Glutamatergic neuron (in vitro differentiated cells): Measurements from ENCODE around the gene PI4K2A. TPM values are rescaled to one million over a fixed set of nuclear protein-coding genes. Genes with fewer than 3 reads are reported as not detected.

Experiments used
- DNase-seq: peaks from one replicate; pipeline ENCODE4 v3.0.0; 2022
- H3K27ac Mint-ChIP-seq: one replicate; pipeline ENCODE4 v1.8.0; 2020; ENCODE audit warnings: mild to moderate bottlenecking, mixed read lengths, inconsistent platforms; ENCODE audit not compliant: unreplicated experiment
- H3K27me3 Mint-ChIP-seq: one replicate; pipeline ENCODE4 v1.8.0; 2020; ENCODE audit warnings: mild to moderate bottlenecking, moderate library complexity, mixed read lengths, inconsistent platforms; ENCODE audit not compliant: unreplicated experiment
- H3K36me3 Mint-ChIP-seq: one replicate; pipeline ENCODE4 v1.8.0; 2020; ENCODE audit warnings: mild to moderate bottlenecking, mixed read lengths, inconsistent platforms; ENCODE audit not compliant: unreplicated experiment
- H3K4me1 Mint-ChIP-seq: one replicate; pipeline ENCODE4 v1.8.0; 2020; ENCODE audit warnings: mild to moderate bottlenecking, low read depth, mixed read lengths, inconsistent platforms; ENCODE audit not compliant: unreplicated experiment
- H3K4me3 Mint-ChIP-seq: one replicate; pipeline ENCODE4 v1.8.0; 2020; ENCODE audit warnings: mild to moderate bottlenecking, mixed read lengths, inconsistent platforms; ENCODE audit not compliant: unreplicated experiment
- H3K9me3 Mint-ChIP-seq: one replicate; pipeline ENCODE4 v1.8.0; 2020; ENCODE audit warnings: mild to moderate bottlenecking, moderate library complexity, mixed read lengths, inconsistent platforms; ENCODE audit not compliant: unreplicated experiment
- CTCF ChIP-seq: fragments of 200-600 bp; sonication (generic); IDR thresholded peaks from one replicate; pipeline ENCODE4 v1.5.0; 2021; ENCODE audit not compliant: partially characterized antibody, unreplicated experiment
- total RNA-seq: library from RNA; stranded (reverse); fragmentation: NEBNext Ultra II Directional; extraction: Animal tissue kit (Norgen Biotek cat#: 25700); gene quantifications from one replicate; pipeline ENCODE4 v1.2.1, GENCODE V29; 2021; ENCODE audit not compliant: unreplicated experiment

PI4K2A gene
- total RNA-seq, 1 donor from 2014 or later = 17.9 TPM

- DNase-seq = no peak
- H3K27ac Mint-ChIP-seq = peak overlapping the region; percentile 11
- H3K9me3 Mint-ChIP-seq = peaks cover 3% of the 10 kb centered on the region
- peaks cover 4% of the 10 kb centered on the region for H3K4me1 Mint-ChIP-seq
- peaks cover 2% of the 10 kb centered on the region for H3K27me3 Mint-ChIP-seq
- no peak for TF ChIP-seq CTCF
- H3K36me3 Mint-ChIP-seq = no peaks in the 10 kb centered on the region
- H3K4me3 Mint-ChIP-seq = no peak overlapping the region
These were observed 33.5 kb downstream of the PI4K2A start for GRCh38 chr10:97673736-97674525.

DNA sequence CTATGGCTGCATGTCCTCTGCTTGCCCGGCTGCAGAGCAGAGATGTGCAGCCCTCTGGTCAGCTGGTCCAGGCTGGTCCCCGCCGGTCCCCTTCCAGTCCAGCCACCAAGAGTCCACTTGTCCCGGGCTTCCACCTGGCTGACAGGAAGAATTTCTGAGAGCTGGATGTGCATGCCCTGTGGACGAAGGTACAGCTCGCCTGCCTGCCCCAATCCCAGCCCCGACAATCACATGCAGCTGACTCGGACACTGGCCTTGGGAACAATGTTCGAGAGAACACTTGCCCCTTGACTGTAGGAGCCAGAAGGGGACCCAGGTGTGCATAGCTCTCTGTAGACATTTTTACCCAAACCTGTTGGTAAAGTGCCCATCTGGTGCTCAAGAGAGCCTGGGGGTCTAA is 34.8 kb downstream of the PI4K2A start:
- no peak overlapping the region for H3K27ac Mint-ChIP-seq
- TF ChIP-seq CTCF = no peak
- peaks cover 2% of the 10 kb centered on the region for H3K27me3 Mint-ChIP-seq
- DNase-seq = no peak
- H3K36me3 Mint-ChIP-seq = no peaks in the 10 kb centered on the region
- H3K4me3 Mint-ChIP-seq = no peak overlapping the region
- H3K9me3 Mint-ChIP-seq = peaks cover 3% of the 10 kb centered on the region
- peaks cover 4% of the 10 kb centered on the region for H3K4me1 Mint-ChIP-seq

DNA sequence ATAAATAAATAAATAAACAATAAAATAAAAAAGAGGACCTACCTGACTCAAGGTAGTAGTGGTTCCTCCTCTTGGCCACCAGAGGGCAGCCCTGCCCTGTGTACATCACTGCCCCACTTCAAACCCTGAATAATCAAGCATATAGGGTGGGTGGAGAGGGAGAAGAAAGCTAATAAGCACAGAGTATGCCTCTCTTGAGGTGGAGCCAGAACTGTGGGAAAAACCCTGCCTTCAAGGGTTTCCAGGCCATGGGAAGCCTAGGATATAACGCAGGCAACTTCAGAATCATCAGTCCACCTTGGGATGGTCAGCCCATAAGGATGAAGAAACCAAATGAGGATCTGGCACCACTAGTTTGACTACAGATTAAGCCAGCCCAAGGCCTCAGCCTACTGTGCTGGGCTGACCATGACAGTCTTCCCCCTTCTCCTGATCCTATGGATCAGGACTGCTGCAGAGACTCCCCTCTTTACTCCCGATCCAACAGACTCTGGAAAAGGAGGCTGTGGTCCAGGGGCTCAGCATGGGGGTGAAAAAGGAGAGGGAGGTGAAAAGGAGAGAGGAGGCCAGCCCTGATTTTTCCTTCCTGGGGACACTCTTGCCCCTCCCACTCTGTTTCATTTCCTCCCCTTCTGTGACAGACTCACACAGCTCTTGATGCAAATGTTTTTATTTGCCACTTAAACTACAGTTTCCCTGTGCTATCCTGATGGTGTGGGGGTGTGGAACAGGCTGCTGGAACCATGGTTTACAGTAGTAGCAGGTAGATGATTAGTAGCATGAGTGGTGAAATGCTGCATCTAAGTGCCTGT is 36.5 kb downstream of the PI4K2A start:
- H3K27ac Mint-ChIP-seq = no peak overlapping the region

DNA sequence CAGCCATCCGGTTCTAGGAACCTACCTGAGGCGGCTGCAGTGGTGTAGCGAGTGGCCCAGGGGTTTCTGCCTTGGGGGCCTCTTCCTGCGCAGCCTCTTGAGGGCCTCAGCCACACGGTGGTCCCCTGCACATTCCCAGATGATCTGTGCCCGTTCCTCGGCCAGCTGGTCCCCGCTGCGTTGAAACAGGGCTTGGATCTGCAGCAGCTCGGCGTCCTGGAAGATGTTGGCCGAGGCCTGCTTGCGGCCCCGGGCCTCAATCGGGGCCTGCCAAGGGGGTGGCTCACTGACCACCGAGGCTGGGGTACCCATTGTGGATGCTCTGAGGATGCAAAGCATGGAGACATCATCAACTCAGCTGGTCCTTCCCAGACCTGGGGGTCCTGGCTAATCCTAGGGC is 39.1 kb downstream of the PI4K2A start:
- Mint-ChIP-seq H3K4me1 (peaks cover 10% of the 10 kb centered on the region), H3K9me3 (peaks cover 3% of the 10 kb centered on the region), H3K27me3 (no peaks in the 10 kb centered on the region), H3K27ac (no peak overlapping the region), H3K36me3 (no peaks in the 10 kb centered on the region), H3K4me3 (no peak overlapping the region)
- no peak for TF ChIP-seq CTCF
- DNase-seq = no peak

More for the DNA sequence above, 36.5 kb downstream of the PI4K2A start:
- no peaks in the 10 kb centered on the region for H3K36me3 Mint-ChIP-seq
- peaks cover 3% of the 10 kb centered on the region for H3K9me3 Mint-ChIP-seq
- H3K4me1 Mint-ChIP-seq = peaks cover 4% of the 10 kb centered on the region
- H3K27me3 Mint-ChIP-seq = no peaks in the 10 kb centered on the region
- peak; percentile 48 for DNase-seq
- TF ChIP-seq CTCF = peak; percentile 88
- no peak overlapping the region for H3K4me3 Mint-ChIP-seq

- no peak for TF ChIP-seq CTCF
- Mint-ChIP-seq H3K27ac (no peak overlapping the region), H3K27me3 (no peaks in the 10 kb centered on the region), H3K36me3 (no peaks in the 10 kb centered on the region), H3K4me1 (peaks cover 10% of the 10 kb centered on the region), H3K4me3 (no peak overlapping the region), H3K9me3 (peaks cover 3% of the 10 kb centered on the region)
- no peak for DNase-seq
These were observed 41.6 kb downstream of the PI4K2A start for GRCh38 chr10:97682042-97682441.
